Measurements from ENCODE around the gene BPTF.

The BPTF gene

GRCh38 chr17:68029512-68030215, 204.4 kb downstream of the BPTF start:
- peaks cover 6% of the 10 kb centered on the region for H3K4me1 ChIP-seq (ENCODE audit: control insufficient read depth, insufficient read depth, low read length, poor library complexity, severe bottlenecking)
- no peaks in the 10 kb centered on the region for H3K9me3 ChIP-seq (ENCODE audit: control insufficient read depth, low read length)
- H3K27ac ChIP-seq (ENCODE audit: low read depth, low read length, severe bottlenecking): no peak overlapping the region
- no peaks in the 10 kb centered on the region for H3K36me3 ChIP-seq (ENCODE audit: control insufficient read depth, insufficient read depth, low read length)
- WGBS, 2 experiments (ENCODE audit: insufficient coverage in 2 of 2): 93 to 98% methylated on average over 5 to 6 of the region's 8 CpGs
- no peak overlapping the region for H3K4me3 ChIP-seq (ENCODE audit: extremely low read depth, insufficient read depth, low read length, poor library complexity, severe bottlenecking)
